Astrocyte of the cerebellum (primary cell): ENCODE measurements around the gene RNF220.

ENCODE experiments used
- DNase-seq: peaks from one replicate; pipeline ENCODE4 v3.0.0-alpha.2; 2011; ENCODE audit warnings: low read depth
- H3K4me3 ChIP-seq: 2 replicates; pipeline ENCODE4 v1.5.1; 2011; ENCODE audit warnings: mild to moderate bottlenecking, low read depth, low read length, moderate library complexity
- in situ Hi-C: cut with HindIII; loops from 2 replicates; pipeline ENCODE4 v1.10.0; 2017; ENCODE audit warnings: low sequenced_read_pairs
- TF ChIP-seq, protein P1 (sequence below): IDR thresholded peaks from 2 replicates; pipeline ENCODE4 v1.5.1; 2012; ENCODE audit warnings: low read length, low read depth, moderate library complexity, mild to moderate bottlenecking; ENCODE audit errors: missing control alignments

RNF220 gene

DNA sequence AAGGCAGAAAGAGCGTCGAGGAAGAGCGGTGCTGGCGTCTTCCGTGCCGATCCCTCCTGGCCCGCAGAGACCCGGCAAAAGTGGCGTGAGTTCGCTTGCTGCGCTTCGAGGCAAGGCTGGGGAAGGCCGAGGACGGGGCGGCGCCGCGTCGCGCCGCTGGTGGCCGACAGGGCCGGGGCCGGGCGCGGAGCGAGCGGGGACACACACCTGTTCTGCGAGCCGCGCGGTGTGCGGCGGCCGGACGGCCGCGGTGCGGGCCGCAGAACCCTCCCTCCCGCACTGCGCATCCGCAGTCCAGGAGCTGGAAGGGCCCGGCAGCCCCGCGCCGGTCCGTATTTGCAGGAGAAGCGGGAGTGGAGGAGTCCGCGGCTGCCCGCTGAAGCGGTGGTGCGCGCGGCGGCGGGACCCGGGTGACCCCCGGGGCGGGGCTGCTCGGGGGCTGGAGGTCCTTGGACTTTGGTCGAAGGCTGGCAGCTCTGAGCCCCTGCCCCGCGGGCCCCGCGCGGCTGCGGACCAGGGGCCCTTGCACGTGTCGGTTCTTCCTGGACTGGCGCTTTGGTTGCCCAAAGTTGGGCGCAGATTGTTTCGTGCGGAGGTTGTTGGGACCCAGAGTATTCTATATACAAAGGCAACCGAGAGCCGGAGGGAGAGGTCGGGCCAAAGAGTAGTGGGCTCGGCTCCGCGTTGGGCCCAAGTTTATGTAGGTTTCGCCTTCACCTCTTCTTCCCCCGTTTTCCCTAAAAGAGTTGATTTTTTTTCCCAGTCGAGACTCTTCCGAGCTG lies 2.6 kb downstream of the RNF220 start:
- TF ChIP-seq, protein P1, sequence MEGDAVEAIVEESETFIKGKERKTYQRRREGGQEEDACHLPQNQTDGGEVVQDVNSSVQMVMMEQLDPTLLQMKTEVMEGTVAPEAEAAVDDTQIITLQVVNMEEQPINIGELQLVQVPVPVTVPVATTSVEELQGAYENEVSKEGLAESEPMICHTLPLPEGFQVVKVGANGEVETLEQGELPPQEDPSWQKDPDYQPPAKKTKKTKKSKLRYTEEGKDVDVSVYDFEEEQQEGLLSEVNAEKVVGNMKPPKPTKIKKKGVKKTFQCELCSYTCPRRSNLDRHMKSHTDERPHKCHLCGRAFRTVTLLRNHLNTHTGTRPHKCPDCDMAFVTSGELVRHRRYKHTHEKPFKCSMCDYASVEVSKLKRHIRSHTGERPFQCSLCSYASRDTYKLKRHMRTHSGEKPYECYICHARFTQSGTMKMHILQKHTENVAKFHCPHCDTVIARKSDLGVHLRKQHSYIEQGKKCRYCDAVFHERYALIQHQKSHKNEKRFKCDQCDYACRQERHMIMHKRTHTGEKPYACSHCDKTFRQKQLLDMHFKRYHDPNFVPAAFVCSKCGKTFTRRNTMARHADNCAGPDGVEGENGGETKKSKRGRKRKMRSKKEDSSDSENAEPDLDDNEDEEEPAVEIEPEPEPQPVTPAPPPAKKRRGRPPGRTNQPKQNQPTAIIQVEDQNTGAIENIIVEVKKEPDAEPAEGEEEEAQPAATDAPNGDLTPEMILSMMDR = no peak
- DNase-seq = no peak
- no peak overlapping the region for H3K4me3 ChIP-seq
- in situ Hi-C loops = no loop called here

GRCh38 chr1:44408212-44408582 lies 3.1 kb downstream of the RNF220 start:
- TF ChIP-seq, protein P1 = no peak
- no peak for DNase-seq
- in situ Hi-C loops = no loop called here
- no peak overlapping the region for H3K4me3 ChIP-seq

DNA sequence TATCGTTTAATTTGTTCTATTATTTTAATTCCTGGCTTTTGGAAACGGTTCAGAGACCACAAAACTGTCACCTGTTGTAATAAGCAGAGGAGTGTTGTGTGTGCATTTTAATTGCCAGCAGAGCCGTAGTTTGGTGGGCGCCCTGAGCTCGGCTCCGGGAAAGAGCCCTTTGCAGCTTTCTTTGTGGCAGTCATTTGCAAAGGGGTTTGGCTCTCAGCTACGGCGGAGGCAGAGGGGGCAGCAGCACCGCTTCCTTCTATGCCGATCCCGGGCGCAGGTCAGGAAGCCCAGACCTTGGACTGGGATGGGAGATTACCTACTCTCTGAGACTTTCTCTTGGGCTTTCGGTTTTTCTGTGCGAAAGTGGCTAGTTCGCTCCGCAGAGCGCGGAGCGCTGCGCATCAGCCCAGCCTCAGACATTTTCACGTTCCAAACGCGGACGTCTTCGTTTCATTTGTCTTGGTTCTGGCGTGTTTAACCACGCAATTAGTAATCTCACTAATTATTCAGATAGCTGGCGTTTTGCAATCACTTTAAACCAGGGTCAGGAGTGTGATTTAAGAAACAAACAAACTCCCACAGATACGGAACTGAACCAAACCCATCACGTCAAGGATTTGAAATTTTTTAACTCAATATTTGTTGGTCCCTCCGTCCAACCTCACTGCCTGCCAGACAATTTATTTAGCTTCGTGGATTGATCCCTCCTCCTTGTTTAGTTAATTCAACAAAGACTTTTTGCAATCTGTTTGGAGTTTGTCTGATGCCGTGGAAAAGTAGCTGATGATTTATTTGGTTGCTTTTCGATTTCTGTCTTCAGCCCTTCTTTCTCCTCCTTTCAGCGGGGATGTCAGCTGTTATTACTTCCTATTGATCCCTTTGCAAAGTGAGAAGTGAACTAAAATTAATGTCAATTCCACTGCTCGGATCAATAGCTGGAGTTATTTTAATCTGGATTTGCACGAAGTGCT lies 3.9 kb downstream of the RNF220 start:
- in situ Hi-C loops = no loop called here
- H3K4me3 ChIP-seq = no peak overlapping the region
- no peak for DNase-seq
- TF ChIP-seq, protein P1 = no peak

- TF ChIP-seq, protein P1 = no peak
- in situ Hi-C loops = no loop called here
- H3K4me3 ChIP-seq = no peak overlapping the region
- no peak for DNase-seq
Observed at GRCh38 chr1:44409757-44410156, 4.7 kb downstream of the RNF220 start.

GRCh38 chr1:44411861-44412260 lies 6.8 kb downstream of the RNF220 start:
- no peak overlapping the region for H3K4me3 ChIP-seq
- in situ Hi-C loops = no loop called here
- no peak for DNase-seq
- TF ChIP-seq, protein P1 = no peak

GRCh38 chr1:44412601-44413000 lies 7.5 kb downstream of the RNF220 start:
- no peak for DNase-seq
- TF ChIP-seq, protein P1 = no peak
- in situ Hi-C loops = no loop called here
- no peak overlapping the region for H3K4me3 ChIP-seq
